NCI-H82 treated with DMSO at 0.1 percent for 48 hours (cell line): Measurements from ENCODE around the gene HTR7.
"Not testable (repeated sequence)": the region's sequence is repeated elsewhere in the genome, so short reads cannot be mapped to it uniquely, and the experiment has no call there.

Experiments
- DNase-seq: peaks from one replicate; lab custom pipeline; 2025; ENCODE audit not compliant: unreplicated experiment; lab: John Stamatoyannopoulos, UW

HTR7 gene

GRCh38 chr10:90858461-90858968, 676 bp upstream of the HTR7 start:
- no peak for DNase-seq

GRCh38 chr10:90856964-90857634, 740 bp downstream of the HTR7 start:
- no peak for DNase-seq

GRCh38 chr10:90856261-90856660, 1.6 kb downstream of the HTR7 start:
- DNase-seq: no peak

GRCh38 chr10:90855126-90855525, 2.7 kb downstream of the HTR7 start:
- no peak for DNase-seq

GRCh38 chr10:90849956-90850749, 7.7 kb downstream of the HTR7 start:
- DNase-seq: no peak

GRCh38 chr10:90847436-90847835, 10.4 kb downstream of the HTR7 start:
- DNase-seq: no peak

- DNase-seq: no peak
These were observed 11.1 kb downstream of the HTR7 start for GRCh38 chr10:90846746-90847145.

- no peak for DNase-seq
These were observed 12.1 kb downstream of the HTR7 start for GRCh38 chr10:90845726-90846125.

- no peak for DNase-seq
These were observed 15.1 kb downstream of the HTR7 start for GRCh38 chr10:90842725-90843124.

- no peak for DNase-seq
These were observed 20.4 kb downstream of the HTR7 start for GRCh38 chr10:90837486-90837885.

- DNase-seq: no peak
These were observed 23.5 kb downstream of the HTR7 start for GRCh38 chr10:90834326-90834725.

GRCh38 chr10:90832111-90832510, 25.7 kb downstream of the HTR7 start:
- no peak for DNase-seq

- no peak for DNase-seq
These were observed 35.3 kb downstream of the HTR7 start for GRCh38 chr10:90822508-90822907.

GRCh38 chr10:90821864-90822263, 36.0 kb downstream of the HTR7 start:
- DNase-seq: not testable (repeated sequence)

GRCh38 chr10:90819911-90820310, 37.9 kb downstream of the HTR7 start:
- no peak for DNase-seq

- DNase-seq: no peak
These were observed 39.1 kb downstream of the HTR7 start for GRCh38 chr10:90818736-90819135.

GRCh38 chr10:90817128-90817889, 40.5 kb downstream of the HTR7 start:
- DNase-seq: no peak

GRCh38 chr10:90816466-90816865, 41.4 kb downstream of the HTR7 start:
- DNase-seq: no peak

GRCh38 chr10:90813594-90814365, 44.1 kb downstream of the HTR7 start:
- DNase-seq: no peak

- not testable (repeated sequence) for DNase-seq
These were observed 50.7 kb downstream of the HTR7 start for GRCh38 chr10:90807106-90807505.

GRCh38 chr10:90806677-90807076, 51.2 kb downstream of the HTR7 start:
- DNase-seq: no peak
